HG03196 (cell line): ENCODE measurements around the gene GTF2H4.
"Not testable (repeated sequence)": the region's sequence is repeated elsewhere in the genome, so short reads cannot be mapped to it uniquely, and the experiment has no call there.

Experiments used
- ATAC-seq: cut with Tn5 transposase; IDR thresholded peaks from one replicate; pipeline ENCODE4 v1.9.1; 2021; ENCODE audit not compliant: unreplicated experiment

GTF2H4 gene

DNA sequence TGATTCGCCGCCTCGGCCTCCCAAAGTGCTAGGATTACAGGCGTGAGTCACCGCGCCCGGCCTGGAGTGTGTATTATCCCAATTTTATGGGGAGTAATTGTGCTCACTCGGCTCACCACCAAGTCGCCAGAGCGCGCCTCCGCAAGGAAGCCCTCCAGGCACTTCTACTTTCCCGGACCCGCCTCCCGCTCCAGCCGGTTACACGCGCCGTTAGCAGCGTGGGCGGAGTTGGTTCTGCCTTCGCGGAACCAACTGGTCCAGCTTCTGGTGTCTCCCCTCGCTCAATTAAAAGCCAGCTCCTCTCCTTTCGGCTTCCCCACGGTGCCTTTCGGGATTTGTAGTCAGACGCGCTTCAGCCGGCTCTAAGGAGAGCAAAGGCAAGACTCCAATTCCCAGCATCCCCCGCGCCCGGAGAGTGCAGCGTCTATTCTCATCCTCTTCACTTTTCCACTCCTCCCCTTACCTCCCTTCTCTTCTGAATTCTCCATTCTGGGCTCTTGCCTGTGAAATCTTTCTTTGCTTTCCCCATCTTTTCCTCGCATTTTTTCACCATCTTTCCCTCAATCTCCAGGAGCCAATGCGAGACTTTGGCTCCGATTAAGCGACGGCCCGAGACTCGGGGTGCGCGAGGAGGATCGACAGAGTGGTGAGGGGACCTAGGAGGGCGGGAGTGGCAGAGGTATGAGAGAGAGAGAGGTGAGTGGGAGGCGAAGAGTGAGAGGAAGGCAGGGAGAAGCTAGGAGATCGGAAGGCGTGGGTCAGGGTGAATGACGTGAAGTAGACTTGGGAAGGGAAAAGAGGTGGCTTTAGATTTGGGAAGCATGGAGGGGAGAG, at the start of gene GTF2H4:
Gene GTF2H4, plus strand, starts transcription at position 450 of the 834 bp plus-strand sequence.
- peak; percentile 89 for ATAC-seq

GRCh38 chr6:30859726-30860125, 48.3 kb upstream of the GTF2H4 start:
- not testable (repeated sequence) for ATAC-seq

GRCh38 chr6:30861257-30862048, 46.6 kb upstream of the GTF2H4 start:
- no peak for ATAC-seq

DNA sequence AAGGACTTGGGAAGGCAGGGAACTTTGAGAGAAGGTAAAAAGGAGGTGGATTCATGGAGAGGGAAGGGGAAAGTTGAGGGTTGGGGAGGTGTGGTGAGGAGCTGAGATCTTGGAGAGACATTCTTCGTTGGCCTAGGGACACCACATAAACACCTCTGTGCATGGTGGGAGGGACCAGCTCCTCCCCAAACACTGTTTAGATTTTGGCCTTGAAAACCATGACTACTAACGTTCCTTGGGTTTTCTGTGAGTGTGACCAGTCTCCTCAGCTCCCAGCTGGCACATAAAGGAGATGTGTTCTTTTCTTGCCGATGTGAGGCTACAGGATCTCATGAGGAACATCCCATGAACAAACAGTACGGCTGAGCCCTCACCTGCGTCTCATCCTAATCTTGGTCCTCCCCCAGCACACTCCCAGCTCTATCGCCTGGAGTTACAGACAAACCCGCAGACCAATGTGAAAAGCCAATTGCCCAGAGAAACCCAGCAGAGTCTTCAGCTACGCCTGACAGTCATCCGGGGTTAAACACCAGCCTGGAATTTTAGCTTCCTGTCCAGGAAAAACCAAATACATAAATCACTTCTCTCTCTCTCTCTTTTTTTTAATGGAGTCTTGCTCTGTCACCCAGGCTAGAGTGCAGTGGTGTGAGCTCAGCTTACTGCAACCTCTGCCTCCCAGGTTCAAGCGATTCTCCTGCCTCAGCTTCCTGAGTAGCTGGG, 45.7 kb upstream of the GTF2H4 start:
- no peak for ATAC-seq

DNA sequence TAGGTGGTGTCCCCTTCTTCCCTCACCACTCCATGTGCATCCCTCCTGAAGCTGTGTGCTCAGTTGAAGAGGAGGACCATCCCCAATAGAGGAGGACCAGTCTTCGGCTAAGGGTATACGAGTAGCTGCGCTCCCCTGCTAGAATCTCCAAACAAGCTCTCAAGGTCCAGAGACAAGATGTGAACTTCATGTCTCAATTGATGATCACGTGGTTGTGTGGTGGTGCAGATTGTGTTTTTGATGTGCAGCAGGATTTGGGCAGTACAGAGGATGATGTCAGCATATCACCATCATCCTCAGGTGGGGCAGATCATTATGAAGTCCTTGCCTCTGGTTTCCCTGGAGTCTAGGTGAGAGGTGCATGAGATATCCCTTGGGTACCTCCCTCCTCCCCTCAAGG, 43.7 kb upstream of the GTF2H4 start:
- ATAC-seq, result no peak

DNA sequence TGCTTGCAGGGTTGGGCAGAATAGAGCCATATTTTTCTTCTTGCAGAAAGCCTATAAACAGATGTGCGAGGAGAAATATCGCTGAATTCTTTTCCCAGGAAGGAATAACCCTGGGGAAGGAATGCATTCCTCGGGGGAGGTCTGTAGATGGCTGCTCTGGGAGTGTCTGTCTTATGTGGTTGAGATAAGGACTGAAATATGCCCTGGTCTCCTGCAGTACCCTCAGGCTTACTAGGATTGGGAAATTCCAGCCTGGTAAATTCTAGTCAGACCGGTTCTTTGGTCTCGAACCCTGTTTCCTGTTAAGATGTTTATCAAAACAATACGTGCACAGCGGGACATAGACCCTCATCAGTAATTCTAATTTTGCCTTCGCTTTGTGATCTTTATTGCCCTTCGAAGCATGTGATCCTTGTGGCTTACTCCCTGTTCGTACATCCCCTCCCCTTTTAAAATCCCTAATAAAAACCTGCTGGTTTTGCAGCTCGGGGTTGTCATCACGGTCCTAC, 38.7 kb upstream of the GTF2H4 start:
- not testable (repeated sequence) for ATAC-seq

GRCh38 chr6:30870546-30870945, 37.5 kb upstream of the GTF2H4 start:
- no peak for ATAC-seq

DNA sequence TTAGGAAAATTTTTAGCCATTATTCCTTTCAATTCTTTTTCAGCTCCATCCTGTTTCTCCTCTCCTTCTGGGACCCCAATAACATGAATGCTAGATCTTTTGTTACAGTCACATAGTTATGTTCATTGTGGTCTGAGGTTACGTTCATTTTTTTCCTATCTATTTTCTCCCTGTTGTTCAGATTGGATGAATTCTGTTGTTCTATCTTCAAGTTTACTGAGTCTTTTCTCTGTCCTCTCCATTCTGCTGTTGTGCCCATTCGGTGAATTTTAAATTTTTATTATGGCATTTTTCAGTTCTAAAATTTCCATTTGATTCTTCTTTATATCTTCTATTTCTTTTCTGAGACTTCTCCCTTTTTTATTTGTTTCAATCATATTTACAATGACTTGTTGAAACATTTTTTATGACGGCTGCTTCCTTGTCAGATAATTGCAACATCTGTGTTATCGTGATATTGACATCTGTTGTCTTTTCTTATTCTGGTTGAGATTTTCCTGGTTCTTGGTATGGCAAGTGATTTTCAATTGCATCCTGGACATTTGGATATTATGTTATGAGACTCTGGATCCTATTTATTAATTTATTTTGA, 36.3 kb upstream of the GTF2H4 start:
- ATAC-seq, result no peak

- ATAC-seq, result no peak
Observed at GRCh38 chr6:30873137-30873640, 34.8 kb upstream of the GTF2H4 start.

- ATAC-seq, result not testable (repeated sequence)
Observed at GRCh38 chr6:30873795-30874194, 34.2 kb upstream of the GTF2H4 start.

- no peak for ATAC-seq
Observed at GRCh38 chr6:30875244-30876038, 32.6 kb upstream of the GTF2H4 start.

- no peak for ATAC-seq
Observed at GRCh38 chr6:30876039-30876730, 31.8 kb upstream of the GTF2H4 start.

GRCh38 chr6:30877419-30878262, 30.4 kb upstream of the GTF2H4 start:
- no peak for ATAC-seq

- no peak for ATAC-seq
Observed at GRCh38 chr6:30879684-30880427, 28.2 kb upstream of the GTF2H4 start.

DNA sequence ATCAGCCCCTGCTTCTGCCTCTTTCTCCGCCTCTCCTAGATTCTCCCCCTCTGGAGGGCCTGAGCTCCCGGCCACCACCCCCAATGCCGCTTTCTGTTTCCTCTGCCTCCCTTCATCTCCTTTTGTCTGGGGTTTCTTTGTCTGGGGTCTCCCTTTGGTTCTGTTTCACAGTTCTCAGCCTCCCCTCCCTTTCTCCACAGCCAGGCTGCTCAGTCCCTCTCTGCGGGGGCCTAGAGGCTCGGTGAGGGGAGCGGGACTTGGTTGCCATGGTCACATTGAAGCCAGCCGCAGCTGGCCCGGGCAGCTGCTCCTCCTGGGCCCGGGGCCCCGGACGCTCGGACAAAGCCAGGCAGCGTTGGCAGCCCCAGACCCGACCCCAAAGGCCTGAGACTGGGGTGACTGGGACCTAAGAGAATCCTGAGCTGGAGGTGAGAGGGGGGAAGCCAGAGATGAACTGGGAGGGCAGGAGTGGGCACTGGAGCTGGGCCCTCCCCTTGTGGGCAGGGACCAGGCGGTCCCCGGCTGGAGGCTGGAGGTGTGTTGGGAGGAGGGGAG, 27.2 kb upstream of the GTF2H4 start:
- no peak for ATAC-seq

GRCh38 chr6:30881392-30882203, 26.4 kb upstream of the GTF2H4 start:
- ATAC-seq, result no peak
